OCI-LY1 (cell line): ENCODE measurements around the gene SLC35F3.

Source experiments
- CTCF ChIP-seq: fragments of 200-600 bp; sonication (generic), shearing (Covaris generic); IDR thresholded peaks from 2 replicates; pipeline ENCODE4 v1.5.1; 2017; ENCODE audit warnings: mild to moderate bottlenecking, antibody characterized with exemption, low read length, moderate library complexity, mixed read lengths
- EZH2 ChIP-seq: fragments of 200-600 bp; sonication (generic), shearing (Covaris generic); IDR thresholded peaks from 2 replicates; pipeline ENCODE4 v1.8.0; 2017; ENCODE audit warnings: borderline replicate concordance, mixed run types, mild to moderate bottlenecking, antibody characterized with exemption, low read length, moderate library complexity, mixed read lengths

- TF ChIP-seq CTCF (no peak), EZH2 (no peak)
These were observed 451.5 kb downstream of the SLC35F3 start for GRCh38 chr1:234355782-234356510.
